GM12878 (cell line): ENCODE data around the gene ASPHD1. TPM values are rescaled to one million over a fixed set of nuclear protein-coding genes. Genes with fewer than 3 reads are reported as not detected.

ENCODE experiments used
- ATAC-seq: fragments of 200-7000 bp; cut with Tn5 transposase; 3 replicates; pipeline ENCODE4 v1.9.1; 2020; ENCODE audit warnings: mild to moderate bottlenecking, moderate library complexity
- BruUV-seq: library from RNA; stranded (reverse); fragments of 400-500 nt; replicated peaks from 2 replicates; lab custom pipeline; 2021; lab: Mats Ljungman, UMichigan
- CTCF ChIA-PET: fragments of 300-600 bp; sonication (Branson Sonifier 250); formaldehyde crosslinking; extraction: SDS; loops from one replicate; lab custom pipeline; 2021; ENCODE audit warnings: inconsistent platforms; lab: Yijun Ruan, JAX
- POLR2A ChIA-PET: fragments of 350-600 bp; formaldehyde crosslinking; extraction: SDS; loops from one replicate; lab custom pipeline; 2021; ENCODE audit warnings: inconsistent platforms; lab: Charles Lee
- RAD21 ChIA-PET: fragments of 300-600 bp; sonication (Branson Sonifier 250); formaldehyde crosslinking; loops from one replicate; lab custom pipeline; 2023; ENCODE audit warnings: antibody characterized with exemption; ENCODE audit not compliant: unreplicated experiment; lab: Charles Lee
- SMC1A ChIA-PET: fragments of 300-600 bp; sonication (Branson Sonifier 250); formaldehyde crosslinking; loops from one replicate; lab custom pipeline; 2023; ENCODE audit not compliant: unreplicated experiment, uncharacterized antibody; lab: Charles Lee
- DNase-seq: peaks from one replicate; pipeline ENCODE4 v3.0.0-alpha.2; 2011; ENCODE audit warnings: low read depth, low spot score
- FAIRE-seq: peaks from 3 replicates; lab custom pipeline; 2011; peaks lifted over from hg19 to GRCh38; lab: Jason Lieb, UNC
- H2AFZ ChIP-seq: 2 replicates; pipeline ENCODE4 v1.6.0; 2011; ENCODE audit warnings: low read depth, low read length, control low read depth; ENCODE audit not compliant: control insufficient read depth
- H3K27ac ChIP-seq: 2 replicates; pipeline ENCODE4 v1.5.1; 2011; ENCODE audit warnings: control low read depth; ENCODE audit not compliant: control insufficient read depth, insufficient read depth
- H3K27me3 ChIP-seq, 2 experiments: replicated peaks in 1 of 2; 2 replicates each; pipeline versions ENCODE4 v1.6.0 to v1.6.1; 2011; ENCODE audit warnings: low read length in 1 of 2; ENCODE audit not compliant: control insufficient read depth in 2 of 2, insufficient read depth in 2 of 2
- H3K36me3 ChIP-seq, 2 experiments: 2 replicates each; pipeline ENCODE4 v1.5.1; 2011; ENCODE audit warnings: low read length in 1 of 2; ENCODE audit not compliant: control insufficient read depth in 2 of 2, insufficient read depth in 2 of 2
- H3K4me1 ChIP-seq: 2 replicates; pipeline ENCODE4 v1.6.1; 2011; ENCODE audit warnings: mild to moderate bottlenecking, low read length, moderate library complexity, mixed read lengths; ENCODE audit not compliant: control insufficient read depth, insufficient read depth
- H3K4me2 ChIP-seq: 2 replicates; pipeline ENCODE4 v1.6.0; 2011; ENCODE audit warnings: control low read depth; ENCODE audit not compliant: control insufficient read depth, insufficient read depth
- H3K4me3 ChIP-seq: fragments of 200-600 bp; sonication (generic); 2 replicates; pipeline ENCODE4 v1.5.1; 2016
- H3K79me2 ChIP-seq: 2 replicates; pipeline ENCODE4 v1.6.0; 2011; ENCODE audit warnings: low read length; ENCODE audit not compliant: control insufficient read depth, insufficient read depth
- H3K9ac ChIP-seq: 2 replicates; pipeline ENCODE4 v1.8.0; 2011; ENCODE audit warnings: low read length, control low read depth, mixed read lengths; ENCODE audit not compliant: control insufficient read depth, insufficient read depth
- H3K9me3 ChIP-seq: replicated peaks from 3 replicates; pipeline ENCODE4 v1.5.1; 2011; ENCODE audit warnings: mild to moderate bottlenecking, low read length; ENCODE audit not compliant: control insufficient read depth, insufficient read depth
- H4K20me1 ChIP-seq: 2 replicates; pipeline ENCODE4 v1.6.0; 2011; ENCODE audit not compliant: control insufficient read depth, insufficient read depth
- FOS ChIP-seq: IDR thresholded peaks from 3 replicates; pipeline ENCODE4 v1.6.1; 2011; ENCODE audit warnings: borderline replicate concordance; ENCODE audit not compliant: insufficient read length; ENCODE audit errors: extremely low read depth
- JUNB ChIP-seq: IDR thresholded peaks from 2 replicates; pipeline ENCODE4 v1.6.1; 2016; ENCODE audit warnings: antibody characterized with exemption, mild to moderate bottlenecking
- KDM1A ChIP-seq: fragments of 200-600 bp; sonication (generic); IDR thresholded peaks from 2 replicates; pipeline ENCODE4 v1.6.1; 2016; ENCODE audit warnings: borderline replicate concordance
- NRF1 ChIP-seq: conservative IDR thresholded peaks from 2 replicates; pipeline ENCODE4 v1.6.1; 2011; ENCODE audit warnings: mild to moderate bottlenecking, low read depth, low read length, improper control_type of control experiment
- POU2F2 ChIP-seq: IDR thresholded peaks from 3 replicates; pipeline ENCODE4 v1.6.1; 2011; ENCODE audit warnings: low read depth, mild to moderate bottlenecking, low read length, borderline replicate concordance
- RELB ChIP-seq: fragments of 450-650 bp; IDR thresholded peaks from 2 replicates; pipeline ENCODE4 v1.6.1; 2017; ENCODE audit warnings: low read depth, mild to moderate bottlenecking, moderate library complexity
- RUNX3 ChIP-seq: IDR thresholded peaks from 2 replicates; pipeline ENCODE4 v1.6.1; 2012; ENCODE audit warnings: low read length, inconsistent platforms
- SRF ChIP-seq, 2 experiments: IDR thresholded peaks; 2 replicates each; pipeline ENCODE4 v1.6.1; 2011; ENCODE audit warnings: low read depth in 2 of 2, low read length in 2 of 2, mild to moderate bottlenecking in 1 of 2, moderate library complexity in 1 of 2
- TBL1XR1 ChIP-seq: IDR thresholded peaks from 2 replicates; pipeline ENCODE4 v1.6.1; 2012; ENCODE audit warnings: low read depth, low read length, improper control_type of control experiment
- ZNF207 ChIP-seq: fragments of 450-650 bp; IDR thresholded peaks from 2 replicates; pipeline ENCODE4 v1.6.1; 2014; ENCODE audit warnings: antibody characterized with exemption, mild to moderate bottlenecking, borderline replicate concordance
- WGBS: methylation state at CpG from one replicate; pipeline ENCODE4 v1.1.6; 2016; ENCODE audit warnings: low lambda C conversion rate; ENCODE audit not compliant: insufficient replicate concordance, insufficient coverage; ENCODE audit errors: missing lambda C conversion rate; 5-methylcytosine and 5-hydroxymethylcytosine counted together
- in situ Hi-C: fragments of 300-500 bp; cut with MboI; formaldehyde crosslinking; loops from 9 replicates; pipeline ENCODE4 v1.14.3; 2018; ENCODE audit warnings: mixed read lengths
- intact Hi-C: fragments of 100-400 bp; cut with micrococcal nuclease; formaldehyde crosslinking; loops from one replicate; pipeline ENCODE4 v1.14.2; 2022; ENCODE audit not compliant: unreplicated experiment
- polyA plus RNA-seq, 11 experiments: library from polyadenylated mRNA; depleted of rRNA in 4 of 11; unstranded in 6 of 11; stranded (reverse) in 5 of 11; fragments of >200 nt; fragmentation: Nextera tagmentation in 4 of 11; fragmentation: Illumina TruSeq in 1 of 11; extraction: Ambion mirVana in 4 of 11; extraction: Trizol in 1 of 11; gene quantifications; 1 replicate in 1 of 11; 2 replicates in 10 of 11; pipeline versions ENCODE4 v1.2.1 to v1.2.3, GENCODE V29; 2011 to 2016; ENCODE audit warnings: inconsistent platforms in 2 of 11, missing spikeins in 2 of 11, low read depth in 1 of 11
- total RNA-seq, 4 experiments: library from RNA; depleted of rRNA in 3 of 4; stranded (reverse); fragments of >200 nt in 3 of 4; fragmentation: Illumina TruSeq in 1 of 4; extraction: Trizol in 1 of 4; gene quantifications; 2 replicates each; pipeline versions ENCODE4 v1.2.1 to v1.2.3, GENCODE V29; 2013 to 2021
- TF ChIP-seq, protein P1 (sequence below), 3 experiments: IDR thresholded peaks in 2 of 3; conservative IDR thresholded peaks in 1 of 3; 2 replicates each; pipeline ENCODE4 v1.5.1; 2011; ENCODE audit warnings: low read depth in 3 of 3, low read length in 3 of 3, mild to moderate bottlenecking in 3 of 3, control low read depth in 2 of 3, moderate library complexity in 2 of 3, inconsistent platforms in 1 of 3, mixed read lengths in 1 of 3; ENCODE audit not compliant: control insufficient read depth in 2 of 3, insufficient read depth in 1 of 3; ENCODE audit errors: extremely low read depth in 1 of 3

Gene ASPHD1
- total and polyA plus RNA-seq, 10 of the 15 experiments (the other 5 are each of a cell fraction or from before 2014, with no cell fraction given), result not detected

DNA sequence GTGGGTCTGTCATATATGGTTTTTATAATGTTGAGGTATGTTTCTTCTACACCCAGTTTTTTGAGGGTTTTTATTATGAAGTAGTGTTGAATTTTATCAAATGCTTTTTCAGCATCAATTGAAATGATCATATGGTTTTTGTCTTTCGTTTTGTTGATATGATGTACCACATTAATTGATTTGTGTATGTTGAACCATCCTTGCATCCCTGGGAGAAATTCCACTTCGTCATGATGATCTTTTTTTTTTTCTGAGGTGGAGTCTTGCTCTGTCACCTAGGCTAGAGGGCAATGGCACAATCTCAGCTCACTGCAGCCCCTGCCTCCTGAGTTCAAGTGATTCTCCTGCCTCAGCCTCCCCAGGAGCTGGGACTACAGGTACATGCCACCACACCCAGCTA lies 47.6 kb downstream of the ASPHD1 start:
- Histone ChIP-seq H4K20me1 (no peaks in the 10 kb centered on the region), H3K9me3 (no peaks in the 10 kb centered on the region; the same call in 2 of the 3 replicates), H3K27ac (no peak overlapping the region), H3K4me2 (no peak overlapping the region), H2AFZ (no peak overlapping the region), H3K79me2 (no peaks in the 10 kb centered on the region), H3K27me3 (no peaks in the 10 kb centered on the region), H3K9ac (no peak overlapping the region), H3K36me3 (no peaks in the 10 kb centered on the region), H3K4me3 (no peak overlapping the region), H3K4me1 (no peaks in the 10 kb centered on the region)
- intact Hi-C loops, result no loop called here
- ATAC-seq, result no peak
- BruUV-seq, result no TSS peak
- FAIRE-seq, result no peak
- no peak for DNase-seq
- ChIA-PET POLR2A (no interaction called here), SMC1A (interaction anchor here (0.8 kb wide), 1 partner anchor 21 kb away, joined by 4 read pairs; no protein-coding TSS in a partner anchor), RAD21 (no interaction called here), CTCF (no interaction called here)
- TF ChIP-seq RELB, result no peak
- TF ChIP-seq ZNF207, result no peak
- TF ChIP-seq POU2F2, result no peak
- TF ChIP-seq, protein P1, sequence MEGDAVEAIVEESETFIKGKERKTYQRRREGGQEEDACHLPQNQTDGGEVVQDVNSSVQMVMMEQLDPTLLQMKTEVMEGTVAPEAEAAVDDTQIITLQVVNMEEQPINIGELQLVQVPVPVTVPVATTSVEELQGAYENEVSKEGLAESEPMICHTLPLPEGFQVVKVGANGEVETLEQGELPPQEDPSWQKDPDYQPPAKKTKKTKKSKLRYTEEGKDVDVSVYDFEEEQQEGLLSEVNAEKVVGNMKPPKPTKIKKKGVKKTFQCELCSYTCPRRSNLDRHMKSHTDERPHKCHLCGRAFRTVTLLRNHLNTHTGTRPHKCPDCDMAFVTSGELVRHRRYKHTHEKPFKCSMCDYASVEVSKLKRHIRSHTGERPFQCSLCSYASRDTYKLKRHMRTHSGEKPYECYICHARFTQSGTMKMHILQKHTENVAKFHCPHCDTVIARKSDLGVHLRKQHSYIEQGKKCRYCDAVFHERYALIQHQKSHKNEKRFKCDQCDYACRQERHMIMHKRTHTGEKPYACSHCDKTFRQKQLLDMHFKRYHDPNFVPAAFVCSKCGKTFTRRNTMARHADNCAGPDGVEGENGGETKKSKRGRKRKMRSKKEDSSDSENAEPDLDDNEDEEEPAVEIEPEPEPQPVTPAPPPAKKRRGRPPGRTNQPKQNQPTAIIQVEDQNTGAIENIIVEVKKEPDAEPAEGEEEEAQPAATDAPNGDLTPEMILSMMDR (IDR thresholded peaks at IDR 0.05 in 2 of 3, conservative IDR thresholded peaks at IDR 0.05 in 1 of 3; ENCODE audit: control insufficient read depth in 2 of 3, extremely low read depth in 1 of 3, insufficient read depth in 1 of 3, low read depth in 3 of 3, low read length in 3 of 3), result no peak
- no peak for TF ChIP-seq RUNX3
- no peak for TF ChIP-seq NRF1
- no peak for TF ChIP-seq JUNB
- TF ChIP-seq KDM1A, result no peak
- TF ChIP-seq TBL1XR1, result no peak
- no peak for TF ChIP-seq FOS
- TF ChIP-seq SRF (IDR thresholded peaks at IDR 0.05; ENCODE audit: low read depth in 2 of 2, low read length in 2 of 2), result no peak
- WGBS, result 20% methylated on average over 2 of the region's 2 CpGs
- in situ Hi-C loops, result no loop called here
